Naive thymus-derived CD8-positive, alpha-beta T cell (primary cell): ENCODE data around the gene OBSL1. TPM values are rescaled to one million over a fixed set of nuclear protein-coding genes. Genes with fewer than 3 reads are reported as not detected.
A peak's percentile ranks its signal among the peaks of the same experiment; 100 is the strongest.

Experiments
- ATAC-seq, 2 donors: fragments of 150-1000 bp; cut with Tn5 transposase in 1 of 2; sonication (Bioruptor Pico), chemical (Tn5 transposase) in 1 of 2; 1 replicate in 1 of 2; 2 replicates in 1 of 2; pipeline ENCODE4 v1.10.0; 2021; ENCODE audit warnings: mild to moderate bottlenecking in 2 of 2, moderate library complexity in 2 of 2
- POLR2A ChIA-PET: fragments of 350-600 bp; sonication (Branson Sonifier 250); formaldehyde crosslinking; loops from one replicate; lab custom pipeline; 2021; ENCODE audit warnings: antibody characterized with exemption; lab: Charles Lee
- DNase-seq, 10 donors: peaks; one replicate each; pipeline versions ENCODE4 v3.0.0 to v3.0.0-alpha.2; 2020 to 2022
- H3K27ac Mint-ChIP-seq, 10 donors: one replicate each; pipeline ENCODE4 v1.8.0; 2020 to 2022; ENCODE audit warnings: mild to moderate bottlenecking in 10 of 10, mixed read lengths in 10 of 10, moderate library complexity in 4 of 10, inconsistent platforms in 1 of 10
- H3K27me3 Mint-ChIP-seq, 5 donors: one replicate each; pipeline ENCODE4 v1.8.0; 2021 to 2022; ENCODE audit warnings: mixed read lengths in 5 of 5
- H3K36me3 Mint-ChIP-seq, 3 donors: one replicate each; pipeline ENCODE4 v1.8.0; 2020 to 2022; ENCODE audit warnings: mixed read lengths in 3 of 3, mild to moderate bottlenecking in 2 of 3, inconsistent platforms in 1 of 3
- H3K4me1 Mint-ChIP-seq, 4 donors: one replicate each; pipeline ENCODE4 v1.8.0; 2021 to 2022; ENCODE audit warnings: mixed read lengths in 4 of 4
- H3K4me3 Mint-ChIP-seq, 10 donors: one replicate each; pipeline ENCODE4 v1.8.0; 2020 to 2022; ENCODE audit warnings: mild to moderate bottlenecking in 10 of 10, mixed read lengths in 10 of 10, moderate library complexity in 6 of 10, inconsistent platforms in 1 of 10
- H3K9me3 Mint-ChIP-seq, 9 donors: one replicate each; pipeline ENCODE4 v1.8.0; 2020 to 2022; ENCODE audit warnings: mixed read lengths in 9 of 9, mild to moderate bottlenecking in 3 of 9, inconsistent platforms in 1 of 9, moderate library complexity in 1 of 9
- polyA plus RNA-seq, 3 donors: library from polyadenylated mRNA; unstranded; fragments of 300-500 nt; fragmentation: Illumina TruSeq; gene quantifications; one replicate each; pipeline ENCODE4 v1.2.3, GENCODE V29; 2021
- total RNA-seq, 8 experiments: library from RNA in 2 of 8; stranded (reverse) in 2 of 8; gene quantifications; one replicate each; pipeline ENCODE4 v1.2.3 and lab custom pipeline; 2021 to 2026

The OBSL1 gene
- total and polyA plus RNA-seq, 5 experiments from 2014 or later = 0.96 to 1.1 TPM; not detected in 3

DNA sequence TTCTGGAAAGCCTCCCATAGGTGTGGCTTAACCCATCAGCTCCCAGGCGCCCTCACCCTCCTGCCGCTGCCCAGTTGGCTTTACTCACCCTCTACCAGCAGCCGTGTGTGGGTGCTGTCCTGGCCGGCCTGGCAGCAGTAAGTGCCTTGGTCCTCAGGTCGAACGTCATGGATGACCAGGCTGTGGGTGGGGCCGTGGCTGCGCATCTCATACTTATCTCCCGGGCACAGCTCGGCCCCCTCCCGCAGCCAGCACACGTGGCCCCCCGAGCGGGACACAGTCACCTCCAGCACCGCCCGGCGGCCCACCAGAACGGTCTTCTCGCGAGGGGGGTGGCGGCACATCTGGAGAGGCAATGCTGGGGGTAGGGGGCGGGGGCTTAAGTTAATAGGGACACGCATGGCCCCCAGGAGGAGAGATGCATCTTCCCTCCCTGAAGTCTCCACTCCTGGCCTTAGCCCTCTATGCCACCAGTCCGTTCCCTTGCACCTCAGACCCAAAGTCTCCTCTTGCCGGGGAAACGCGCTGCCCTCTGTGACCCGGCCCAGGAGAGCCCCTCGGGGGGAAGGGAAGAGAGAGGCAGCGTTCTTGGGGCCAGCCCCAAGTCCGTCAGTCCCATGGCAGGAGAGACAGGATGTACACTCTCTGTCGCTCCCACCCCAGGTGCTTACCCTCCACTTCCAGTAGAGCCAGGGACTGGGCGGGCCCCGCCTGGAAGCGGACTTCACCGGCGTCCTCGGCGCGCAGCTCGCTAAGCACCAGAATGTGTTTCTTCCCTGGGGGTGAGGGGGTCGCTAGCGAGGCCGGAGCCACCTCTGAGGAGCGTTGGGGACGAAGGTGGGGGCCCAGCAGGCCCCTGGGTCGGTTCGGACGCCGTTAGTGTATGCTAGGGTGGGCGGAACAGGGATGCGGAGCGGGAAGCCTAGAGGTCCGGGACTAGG, 19.6 kb downstream of the OBSL1 start:
- DNase-seq = no peak
- POLR2A ChIA-PET = interaction anchor here (0.9 to 1.5 kb wide), 4 partner anchors 9 to 53 kb away, joined by 3 to 4 read pairs (median 4); partner anchors contain the start of gene GMPPA
- Mint-ChIP-seq H3K4me3 (peak overlapping the region; percentile 62 to 90 (median 77)), H3K4me1 (peaks cover 7 to 16% (median 11%) of the 10 kb centered on the region in 4 donors), H3K27ac (peak overlapping the region in 3 of 10 donors; percentile 43 to 53 (median 46)), H3K27me3 (peaks cover 24 to 71% (median 42%) of the 10 kb centered on the region in 5 donors), H3K36me3 (no peaks in the 10 kb centered on the region), H3K9me3 (no peaks in the 10 kb centered on the region)
- ATAC-seq = peak; percentile 30 to 39

DNA sequence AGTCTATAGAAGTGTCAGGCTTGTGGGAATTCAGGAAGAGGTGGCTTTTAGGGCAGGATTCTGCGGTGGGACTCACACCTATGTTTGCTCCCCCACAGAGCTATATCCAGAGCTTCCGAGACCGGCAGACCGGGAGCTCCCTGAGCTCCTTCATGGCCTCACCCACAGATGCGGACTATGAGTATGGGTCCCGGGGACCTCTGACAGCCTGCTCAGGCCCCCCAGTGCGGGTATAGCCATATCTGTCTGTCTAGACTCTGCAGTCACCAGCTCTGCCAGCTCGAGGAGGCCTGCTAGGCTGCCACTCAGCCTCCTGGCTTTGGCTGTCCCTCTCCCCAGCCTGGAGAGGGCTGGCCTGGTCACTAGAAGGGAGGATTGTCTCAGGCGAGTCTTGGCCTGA, 21.7 kb downstream of the OBSL1 start:
- Mint-ChIP-seq H3K27me3 (peaks cover 27 to 70% (median 45%) of the 10 kb centered on the region in 5 donors), H3K4me1 (peaks cover 8 to 21% (median 15%) of the 10 kb centered on the region in 4 donors), H3K27ac (no peak overlapping the region), H3K36me3 (no peaks in the 10 kb centered on the region), H3K4me3 (peak overlapping the region in 1 of 10 donors; percentile 37), H3K9me3 (no peaks in the 10 kb centered on the region)
- POLR2A ChIA-PET = no interaction called here
- DNase-seq = no peak
- no peak for ATAC-seq

DNA sequence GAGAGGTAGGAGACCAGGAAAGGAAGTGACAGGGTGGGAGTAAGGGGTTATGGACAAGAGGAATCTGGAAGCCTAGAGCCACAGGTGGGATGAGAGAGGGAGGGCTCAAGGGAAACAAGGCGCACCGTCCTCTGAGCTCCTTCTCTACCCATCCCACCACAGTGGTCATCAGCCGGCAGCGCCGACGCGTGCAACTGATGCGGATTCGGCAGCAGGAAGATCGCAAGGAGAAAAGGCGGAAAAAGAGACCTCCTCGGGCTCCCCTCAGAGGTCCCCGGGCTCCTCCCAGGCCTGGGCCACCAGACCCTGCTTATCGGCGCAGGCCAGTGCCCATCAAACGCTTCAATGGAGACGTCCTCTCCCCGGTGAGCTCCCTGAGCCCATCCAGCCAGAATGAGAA, 22.3 kb downstream of the OBSL1 start:
- H3K4me1 Mint-ChIP-seq = peaks cover 13 to 27% (median 20%) of the 10 kb centered on the region in 4 donors
- POLR2A ChIA-PET = no interaction called here
- peaks cover 25 to 64% (median 39%) of the 10 kb centered on the region in 5 donors for H3K27me3 Mint-ChIP-seq
- no peak overlapping the region for H3K27ac Mint-ChIP-seq
- H3K36me3 Mint-ChIP-seq = no peaks in the 10 kb centered on the region
- H3K9me3 Mint-ChIP-seq = no peaks in the 10 kb centered on the region
- no peak for ATAC-seq
- DNase-seq = no peak
- peak overlapping the region in 1 of 10 donors; percentile 71 for H3K4me3 Mint-ChIP-seq

DNA sequence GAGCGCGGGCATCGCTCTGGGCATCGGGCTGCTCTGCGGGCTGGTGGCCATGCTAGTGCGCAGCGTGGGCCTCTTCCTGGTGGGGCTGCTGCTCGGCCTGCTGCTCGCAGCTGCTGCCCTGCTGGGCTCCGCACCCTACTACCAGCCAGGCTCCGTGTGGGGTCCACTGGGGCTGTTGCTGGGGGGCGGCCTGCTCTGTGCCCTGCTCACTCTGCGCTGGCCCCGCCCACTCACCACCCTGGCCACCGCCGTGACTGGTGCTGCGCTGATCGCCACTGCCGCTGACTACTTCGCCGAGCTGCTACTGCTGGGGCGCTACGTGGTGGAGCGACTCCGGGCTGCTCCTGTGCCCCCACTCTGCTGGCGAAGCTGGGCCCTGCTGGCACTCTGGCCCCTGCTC, 23.7 kb downstream of the OBSL1 start:
- H3K36me3 Mint-ChIP-seq = no peaks in the 10 kb centered on the region
- POLR2A ChIA-PET = no interaction called here
- no peak overlapping the region for H3K27ac Mint-ChIP-seq
- H3K4me3 Mint-ChIP-seq = no peak overlapping the region
- DNase-seq (no peak), ATAC-seq (no peak)
- no peaks in the 10 kb centered on the region for H3K9me3 Mint-ChIP-seq
- peaks cover 17 to 55% (median 31%) of the 10 kb centered on the region in 5 donors for H3K27me3 Mint-ChIP-seq
- H3K4me1 Mint-ChIP-seq = peaks cover 13 to 31% (median 17%) of the 10 kb centered on the region in 4 donors

DNA sequence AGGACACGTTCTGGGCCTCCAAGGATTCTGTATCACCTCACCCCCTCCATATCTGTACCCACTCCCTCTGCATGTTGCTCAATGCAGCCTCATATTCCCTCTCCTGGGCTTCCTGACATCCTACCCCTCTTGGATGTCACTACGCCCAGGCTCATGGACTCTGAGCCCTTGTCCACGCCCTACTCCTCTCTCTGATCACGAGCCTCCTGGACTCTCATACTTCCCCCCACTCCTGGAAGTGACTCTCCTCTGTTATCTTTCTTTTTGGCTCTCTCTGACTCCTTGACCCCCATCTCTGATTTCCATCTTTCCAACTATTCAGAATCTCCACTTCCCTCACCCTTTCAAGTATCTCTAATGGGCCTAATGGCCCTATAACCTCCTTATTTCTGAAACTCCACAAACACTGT, 25.4 kb downstream of the OBSL1 start:
- Mint-ChIP-seq H3K9me3 (no peaks in the 10 kb centered on the region), H3K36me3 (no peaks in the 10 kb centered on the region), H3K4me3 (peak overlapping the region in 3 of 10 donors; percentile 33 to 46 (median 38)), H3K4me1 (peaks cover 14 to 32% (median 24%) of the 10 kb centered on the region in 4 donors), H3K27ac (peak overlapping the region in 1 of 10 donors; percentile 58), H3K27me3 (peaks cover 14 to 41% (median 22%) of the 10 kb centered on the region in 5 donors)
- ATAC-seq (no peak), DNase-seq (no peak)
- POLR2A ChIA-PET = no interaction called here

DNA sequence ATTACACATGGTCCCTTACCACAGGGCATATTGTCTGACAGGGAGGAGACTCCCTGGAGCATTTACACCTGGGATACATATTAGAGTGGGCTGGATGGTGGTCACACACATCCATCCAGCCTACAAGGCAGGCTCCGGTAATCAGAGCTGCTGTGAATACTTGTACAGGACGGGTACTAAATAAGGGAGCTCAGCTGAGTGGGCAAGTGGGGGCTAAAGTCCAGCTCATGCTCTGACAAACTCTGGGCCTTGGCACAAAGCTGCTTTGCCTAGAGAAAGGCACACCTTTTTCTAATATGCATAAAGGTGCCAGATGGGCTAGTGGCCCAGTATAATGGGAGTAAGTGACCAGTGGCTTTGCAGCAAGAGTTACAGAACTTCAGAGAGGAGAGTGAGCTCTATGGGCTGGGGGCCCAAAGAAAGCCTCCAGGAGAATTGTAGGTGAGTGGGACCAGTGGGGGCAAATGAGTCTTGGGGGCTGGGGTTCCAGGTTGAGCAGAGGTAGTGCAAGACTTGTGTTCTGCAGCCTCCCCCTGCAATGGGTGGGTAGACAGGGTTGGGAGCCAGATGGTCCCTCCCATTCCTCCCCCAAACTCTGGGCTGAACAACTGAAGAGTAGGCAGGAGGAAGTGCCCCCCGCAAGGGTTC, 25.9 kb downstream of the OBSL1 start:
- ATAC-seq (no peak), DNase-seq (no peak)
- Mint-ChIP-seq H3K9me3 (no peaks in the 10 kb centered on the region), H3K36me3 (no peaks in the 10 kb centered on the region), H3K4me1 (peaks cover 12 to 29% (median 23%) of the 10 kb centered on the region in 4 donors), H3K4me3 (peak overlapping the region in 5 of 10 donors; percentile 20 to 87 (median 75)), H3K27ac (peak overlapping the region in 2 of 10 donors; percentile 33 to 58), H3K27me3 (peaks cover 13 to 36% (median 20%) of the 10 kb centered on the region in 5 donors)
- POLR2A ChIA-PET = no interaction called here

DNA sequence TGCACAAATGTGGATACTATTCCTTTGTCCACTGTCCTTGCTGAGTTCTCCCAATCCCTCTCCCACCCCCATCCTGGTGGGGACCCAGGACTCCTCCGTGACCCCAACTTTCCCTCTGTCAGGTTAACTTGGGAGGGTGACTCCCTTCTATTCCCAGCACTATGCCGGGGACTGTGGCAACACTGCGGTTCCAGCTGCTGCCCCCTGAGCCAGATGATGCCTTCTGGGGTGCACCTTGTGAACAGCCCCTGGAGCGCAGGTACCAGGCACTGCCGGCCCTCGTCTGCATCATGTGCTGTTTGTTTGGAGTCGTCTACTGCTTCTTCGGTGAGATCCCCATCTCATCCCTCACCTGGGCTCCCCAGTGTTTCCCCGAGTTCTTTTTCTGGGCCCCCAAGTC, 26.8 kb downstream of the OBSL1 start:
- H3K4me1 Mint-ChIP-seq = peaks cover 12 to 29% (median 23%) of the 10 kb centered on the region in 4 donors
- H3K27me3 Mint-ChIP-seq = peaks cover 13 to 33% (median 20%) of the 10 kb centered on the region in 5 donors
- ATAC-seq = no peak
- peak overlapping the region; percentile 70 to 93 (median 84) for H3K4me3 Mint-ChIP-seq
- peak overlapping the region in 9 of 10 donors; percentile 29 to 91 (median 77) for H3K27ac Mint-ChIP-seq
- DNase-seq = no peak
- POLR2A ChIA-PET = interaction anchor here (0.6 kb wide), 1 partner anchor 43 kb away, joined by 4 read pairs; no protein-coding TSS in a partner anchor
- no peaks in the 10 kb centered on the region for H3K9me3 Mint-ChIP-seq
- no peaks in the 10 kb centered on the region for H3K36me3 Mint-ChIP-seq

DNA sequence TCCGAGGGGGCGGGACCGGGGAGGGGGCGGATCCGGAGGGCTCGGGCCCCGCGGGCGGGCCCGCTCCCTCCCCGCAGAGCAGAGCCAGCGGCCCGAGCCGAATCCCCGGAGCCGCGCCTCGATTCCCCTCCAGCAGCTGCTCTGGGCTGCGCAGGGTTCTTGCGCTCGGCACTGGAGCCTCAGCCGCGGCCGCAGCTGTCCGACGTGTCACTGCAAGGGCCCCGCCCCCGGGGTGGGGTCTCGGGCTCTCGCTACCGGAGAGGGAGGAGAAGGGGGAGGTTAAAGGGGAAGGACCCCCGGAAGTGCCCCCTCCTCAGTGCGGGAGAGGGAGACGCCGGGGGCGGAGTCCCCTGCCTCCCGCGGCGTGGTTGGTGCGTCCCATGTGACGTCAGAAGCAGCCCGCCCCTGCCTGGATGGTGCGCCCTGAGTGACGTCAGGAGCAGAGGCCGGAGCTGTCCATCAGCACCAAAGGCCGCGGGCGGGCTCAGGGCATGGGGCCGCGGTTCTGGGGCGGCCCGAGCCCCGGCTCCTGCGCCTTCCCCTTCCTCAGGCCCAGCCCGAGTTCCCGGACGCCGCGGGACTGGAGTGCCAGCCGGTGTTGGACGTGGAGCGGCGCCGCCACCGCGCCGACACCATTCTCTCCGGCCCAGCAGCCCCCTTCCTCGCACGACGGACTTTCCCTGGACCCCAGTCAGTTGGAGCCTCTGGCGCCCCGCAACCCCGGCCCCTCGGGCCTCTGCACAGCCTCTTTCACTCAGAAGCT, 27.6 kb downstream of the OBSL1 start, which contains the start of the genes CHPF and TMEM198:
Gene CHPF, minus strand, starts transcription at position 214 of the 763 bp plus-strand sequence. CDS start 271 bp downstream, outside the sequence.
Gene TMEM198, plus strand, starts transcription at position 433 of the 763 bp plus-strand sequence. CDS start 700 bp downstream, outside the sequence.
- peaks cover 11 to 25% (median 17%) of the 10 kb centered on the region in 5 donors for H3K27me3 Mint-ChIP-seq
- POLR2A ChIA-PET = interaction anchor here (0.8 to 0.9 kb wide), 3 partner anchors 102 to 337 kb away, joined by 3 to 4 read pairs (median 3); partner anchors contain the start of gene ZFAND2B

DNA sequence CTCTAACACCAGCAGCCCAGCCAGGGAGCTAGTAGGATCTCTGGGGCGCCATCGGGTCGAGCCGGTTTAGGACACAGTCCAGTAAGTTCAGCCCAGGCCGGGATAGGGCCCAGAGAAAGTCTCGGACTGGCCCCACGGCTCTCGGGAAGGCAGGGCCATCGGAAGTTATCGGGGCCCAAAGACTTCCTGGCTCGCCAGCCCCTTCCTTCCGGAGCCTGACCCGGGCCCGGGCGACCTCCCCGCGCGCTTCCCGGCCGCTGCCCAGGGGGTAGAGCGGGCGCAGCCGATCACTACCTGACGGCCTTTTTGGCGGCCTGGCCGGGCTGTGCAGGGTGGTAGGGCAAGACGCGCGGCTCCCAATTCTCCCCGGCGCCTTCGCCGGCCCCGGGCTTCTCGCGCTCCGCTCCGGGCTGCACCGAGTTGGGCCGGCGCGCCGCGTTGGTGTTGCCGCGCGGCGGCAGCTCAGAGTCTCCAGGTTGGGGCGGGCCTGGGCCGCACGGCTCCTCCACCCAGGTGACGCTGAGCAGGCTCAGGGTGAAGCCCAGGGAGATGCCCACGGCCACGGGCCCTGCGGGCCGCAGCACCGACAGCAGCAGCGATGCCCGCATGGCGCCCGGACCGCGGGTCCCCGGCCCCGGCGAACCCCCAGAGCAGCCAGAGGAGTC, 28.3 kb downstream of the OBSL1 start:
- Mint-ChIP-seq H3K27ac (peak overlapping the region in 9 of 10 donors; percentile 1 to 91 (median 76)), H3K4me1 (peaks cover 12 to 29% (median 23%) of the 10 kb centered on the region in 4 donors), H3K4me3 (peak overlapping the region; percentile 79 to 88 (median 84)), H3K27me3 (peaks cover 7 to 18% (median 10%) of the 10 kb centered on the region in 5 donors), H3K9me3 (no peaks in the 10 kb centered on the region), H3K36me3 (no peaks in the 10 kb centered on the region)
- peak; percentile 60 for ATAC-seq
- no peak for DNase-seq
- POLR2A ChIA-PET = interaction anchor here (0.9 to 1.3 kb wide), 4 partner anchors 17 to 337 kb away, joined by 3 to 4 read pairs (median 4); partner anchors contain the start of genes DNPEP and ZFAND2B

More for the DNA sequence above, 27.6 kb downstream of the OBSL1 start, which contains the start of the genes CHPF and TMEM198:
- H3K4me3 Mint-ChIP-seq = peak within 1 kb of the TSS; percentile 79 to 93 (median 85)
- H3K9me3 Mint-ChIP-seq = no peaks in the 10 kb centered on the region
- ATAC-seq (peak; percentile 69 to 73), DNase-seq (peak; percentile 79 to 95 (median 86))
- H3K27ac Mint-ChIP-seq = peak within 1 kb of the TSS; percentile 28 to 91 (median 76)
- no peaks in the 10 kb centered on the region for H3K36me3 Mint-ChIP-seq
- H3K4me1 Mint-ChIP-seq = peaks cover 12 to 29% (median 23%) of the 10 kb centered on the region in 4 donors

DNA sequence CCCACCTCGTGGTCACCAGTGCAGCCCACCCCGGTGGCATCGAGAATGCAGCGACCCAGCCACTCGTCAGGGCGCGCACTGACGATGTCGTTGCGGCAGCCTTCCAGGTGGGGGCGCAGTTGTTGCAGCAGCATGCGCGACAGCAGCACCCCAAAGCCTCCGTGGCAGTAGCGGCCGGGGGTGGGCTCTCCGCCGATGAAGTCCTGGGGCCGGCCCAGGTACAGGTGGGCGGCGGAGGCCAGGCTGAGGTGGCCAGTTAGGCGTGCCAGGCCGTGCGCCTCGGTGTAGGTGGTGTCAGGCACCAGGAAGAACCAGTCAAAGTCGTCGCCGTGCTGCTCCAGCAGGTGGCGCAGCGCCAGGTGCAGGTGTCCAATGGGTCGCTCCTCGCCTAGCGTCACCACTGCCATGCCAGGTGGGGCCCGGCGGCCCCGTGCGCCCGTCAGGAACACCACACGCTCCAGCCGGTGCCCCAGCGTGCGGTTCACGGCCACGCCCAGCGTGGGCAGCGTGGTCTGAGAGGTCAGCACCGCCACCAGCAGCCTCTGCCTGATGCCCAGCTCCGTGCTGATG, 29.6 kb downstream of the OBSL1 start:
- POLR2A ChIA-PET = interaction anchor here (1.3 kb wide), 1 partner anchor 19 kb away, joined by 3 read pairs; no protein-coding TSS in a partner anchor
- H3K36me3 Mint-ChIP-seq = no peaks in the 10 kb centered on the region

More for the DNA sequence above, 29.6 kb downstream of the OBSL1 start:
- Mint-ChIP-seq H3K4me1 (peaks cover 12 to 29% (median 23%) of the 10 kb centered on the region in 4 donors), H3K27me3 (peaks cover 3 to 7% (median 4%) of the 10 kb centered on the region in 5 donors), H3K4me3 (peak overlapping the region; percentile 52 to 88 (median 80)), H3K27ac (peak overlapping the region in 1 of 10 donors; percentile 78), H3K9me3 (no peaks in the 10 kb centered on the region)
- DNase-seq (peak; percentile 74 to 92 (median 86)), ATAC-seq (peak; percentile 57 to 59)
